Fibroblast of skin of scalp (primary cell): Measurements from ENCODE around the gene SEPTIN5.

Source experiments
- DNase-seq: peaks from one replicate; pipeline ENCODE4 v3.0.0-alpha.2; 2013

Gene SEPTIN5

GRCh38 chr22:19734837-19735382 lies 20.6 kb downstream of the SEPTIN5 start:
- DNase-seq, result no peak

DNA sequence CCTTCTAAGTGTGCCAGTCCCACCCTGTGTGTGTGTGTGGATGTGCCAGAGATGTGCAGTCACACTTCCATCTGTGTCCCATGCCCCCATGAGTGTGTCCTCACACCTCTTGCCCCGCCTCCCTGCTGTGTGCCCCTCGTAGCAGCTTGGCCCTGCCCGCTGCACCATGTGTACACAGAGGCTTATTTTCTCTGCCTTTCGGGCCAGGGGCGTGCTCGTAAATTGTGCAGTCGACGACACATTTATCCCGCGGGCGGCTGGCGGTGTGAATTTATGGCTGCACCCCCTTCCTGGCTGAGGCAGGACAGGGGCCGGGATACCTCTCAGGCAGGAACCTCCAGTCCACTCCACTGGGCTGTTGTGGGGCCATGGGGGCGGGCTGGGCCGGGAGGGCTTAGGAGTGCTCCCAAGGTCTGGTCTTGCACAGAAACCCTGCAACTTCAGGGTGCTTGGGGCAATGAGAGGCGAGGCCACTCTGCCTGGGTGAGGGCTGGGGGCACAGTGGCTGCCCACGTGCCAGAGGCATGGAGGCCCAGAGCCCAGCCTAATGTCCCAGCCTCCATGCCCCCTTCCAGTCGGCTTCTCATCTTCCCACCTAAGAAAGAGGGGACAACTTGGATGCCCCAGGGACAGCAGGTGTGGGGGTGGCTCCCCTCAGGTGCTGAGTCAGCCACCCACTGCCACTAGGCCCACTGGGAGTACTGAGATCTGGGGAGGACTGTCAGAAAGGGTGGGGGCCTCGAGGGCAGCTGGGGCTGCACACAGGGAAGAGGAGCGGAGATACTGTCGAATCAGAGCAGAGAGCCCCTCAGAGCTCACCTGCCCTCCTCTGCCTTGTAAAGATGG lies 21.6 kb downstream of the SEPTIN5 start:
- no peak for DNase-seq

DNA sequence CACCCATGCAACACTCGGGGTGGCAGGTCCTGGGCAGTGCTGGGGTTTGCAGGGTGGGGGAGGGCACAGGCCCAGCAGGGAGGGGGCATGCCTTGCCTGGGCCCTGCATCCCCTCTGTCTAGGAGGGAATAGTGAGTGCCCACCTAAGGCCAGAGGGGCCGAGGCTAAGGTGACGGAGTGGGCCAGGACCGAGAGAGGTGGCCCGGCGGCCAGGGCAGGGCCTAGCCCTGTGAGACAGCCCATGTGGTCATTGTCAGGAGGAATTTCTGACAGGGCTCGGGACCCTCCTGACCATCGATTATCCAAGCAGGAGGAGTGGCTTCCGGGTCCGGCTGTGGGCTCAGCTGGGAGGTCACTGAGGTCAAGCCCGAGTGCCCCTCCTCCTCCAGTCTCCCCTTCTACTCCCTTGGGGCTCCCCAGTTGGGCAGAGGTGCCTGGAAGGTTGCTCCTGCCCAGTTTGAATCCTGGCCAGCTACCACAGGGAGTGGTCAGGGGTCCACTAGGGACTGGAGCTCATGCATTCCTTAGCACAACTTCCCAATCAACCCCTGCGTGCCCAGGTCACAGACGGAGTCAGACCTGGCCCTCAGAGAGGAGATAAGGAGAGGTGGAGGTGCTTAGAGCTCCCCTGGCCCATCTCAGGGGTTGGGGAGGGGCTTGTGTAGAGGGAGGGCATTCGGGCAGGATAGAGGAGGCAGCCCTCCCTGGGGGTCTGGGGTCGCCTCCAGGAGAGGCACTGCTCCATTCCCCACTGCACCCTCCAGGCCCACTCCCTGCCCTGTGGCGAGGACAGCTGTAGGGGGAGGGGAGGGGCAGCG lies 23.8 kb downstream of the SEPTIN5 start:
- DNase-seq, result no peak

GRCh38 chr22:19738664-19739447 lies 24.6 kb downstream of the SEPTIN5 start:
- no peak for DNase-seq

- DNase-seq, result no peak
Measured at GRCh38 chr22:19739448-19739895, 25.2 kb downstream of the SEPTIN5 start.

- DNase-seq, result no peak
Measured at GRCh38 chr22:19739911-19740449, 25.7 kb downstream of the SEPTIN5 start.

DNA sequence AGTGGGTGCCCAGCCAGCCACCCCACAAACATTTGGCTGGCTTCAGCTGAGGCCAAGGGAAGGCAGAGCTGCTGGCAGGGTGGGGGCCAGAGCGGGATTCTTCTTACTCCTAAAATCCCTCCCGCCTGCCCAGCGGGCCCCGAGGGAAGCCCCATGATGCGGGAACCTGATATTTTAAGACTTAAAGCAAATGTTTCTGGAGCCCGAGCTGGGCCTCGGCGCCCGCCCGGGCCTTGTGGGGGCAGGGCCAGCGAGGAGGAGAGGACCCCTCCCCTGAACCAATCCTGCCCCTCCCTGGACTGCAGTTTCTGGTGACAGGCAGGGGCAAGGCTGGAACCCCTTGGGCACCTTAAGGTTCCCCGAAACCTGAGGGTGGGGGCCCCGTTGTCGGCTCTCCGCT lies 26.3 kb downstream of the SEPTIN5 start:
- DNase-seq, result no peak

DNA sequence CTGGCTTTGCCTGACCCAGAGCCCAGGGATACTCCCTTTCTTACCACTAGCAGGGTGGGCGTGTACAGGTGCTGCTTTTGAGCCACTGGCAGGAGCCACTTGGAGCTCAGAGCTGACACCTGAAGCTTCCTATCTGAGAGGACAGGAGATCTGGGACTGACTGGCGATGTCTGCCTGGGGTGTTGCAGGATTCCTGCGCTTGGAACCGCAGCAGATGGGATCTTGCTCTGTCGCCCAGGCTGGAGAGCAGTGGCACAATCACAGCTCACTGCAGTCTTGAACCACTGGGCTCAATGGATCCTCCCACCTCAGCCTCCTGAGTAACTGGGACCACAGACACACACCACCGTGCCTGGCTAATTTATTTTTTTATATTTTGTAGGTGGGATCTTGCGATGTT lies 26.8 kb downstream of the SEPTIN5 start:
- DNase-seq, result no peak

- DNase-seq, result no peak
Measured at GRCh38 chr22:19742160-19743066, 28.1 kb downstream of the SEPTIN5 start.

- DNase-seq, result no peak
Measured at GRCh38 chr22:19743081-19743480, 28.8 kb downstream of the SEPTIN5 start.

DNA sequence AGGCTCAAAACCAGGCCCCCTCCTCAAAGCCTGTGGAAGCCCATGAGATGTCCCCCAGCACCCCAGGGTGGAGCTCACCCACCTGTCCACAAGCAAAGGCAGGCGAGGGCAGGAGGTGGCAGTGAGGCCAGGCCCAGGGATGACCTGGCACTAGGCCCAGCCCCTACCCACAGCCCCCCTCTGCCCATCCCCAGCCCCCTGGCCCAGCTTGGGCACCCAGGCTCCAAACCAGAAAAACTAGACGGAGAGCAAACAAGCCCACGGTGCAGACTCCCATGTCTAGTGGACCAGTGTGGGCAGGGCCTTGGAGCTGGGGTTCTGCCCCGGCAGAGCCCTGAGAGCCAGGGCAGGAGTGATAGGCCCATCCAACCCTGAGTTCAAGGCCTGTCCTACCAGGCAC lies 29.3 kb downstream of the SEPTIN5 start:
- no peak for DNase-seq

GRCh38 chr22:19744350-19745006 lies 30.2 kb downstream of the SEPTIN5 start:
- DNase-seq, result no peak

DNA sequence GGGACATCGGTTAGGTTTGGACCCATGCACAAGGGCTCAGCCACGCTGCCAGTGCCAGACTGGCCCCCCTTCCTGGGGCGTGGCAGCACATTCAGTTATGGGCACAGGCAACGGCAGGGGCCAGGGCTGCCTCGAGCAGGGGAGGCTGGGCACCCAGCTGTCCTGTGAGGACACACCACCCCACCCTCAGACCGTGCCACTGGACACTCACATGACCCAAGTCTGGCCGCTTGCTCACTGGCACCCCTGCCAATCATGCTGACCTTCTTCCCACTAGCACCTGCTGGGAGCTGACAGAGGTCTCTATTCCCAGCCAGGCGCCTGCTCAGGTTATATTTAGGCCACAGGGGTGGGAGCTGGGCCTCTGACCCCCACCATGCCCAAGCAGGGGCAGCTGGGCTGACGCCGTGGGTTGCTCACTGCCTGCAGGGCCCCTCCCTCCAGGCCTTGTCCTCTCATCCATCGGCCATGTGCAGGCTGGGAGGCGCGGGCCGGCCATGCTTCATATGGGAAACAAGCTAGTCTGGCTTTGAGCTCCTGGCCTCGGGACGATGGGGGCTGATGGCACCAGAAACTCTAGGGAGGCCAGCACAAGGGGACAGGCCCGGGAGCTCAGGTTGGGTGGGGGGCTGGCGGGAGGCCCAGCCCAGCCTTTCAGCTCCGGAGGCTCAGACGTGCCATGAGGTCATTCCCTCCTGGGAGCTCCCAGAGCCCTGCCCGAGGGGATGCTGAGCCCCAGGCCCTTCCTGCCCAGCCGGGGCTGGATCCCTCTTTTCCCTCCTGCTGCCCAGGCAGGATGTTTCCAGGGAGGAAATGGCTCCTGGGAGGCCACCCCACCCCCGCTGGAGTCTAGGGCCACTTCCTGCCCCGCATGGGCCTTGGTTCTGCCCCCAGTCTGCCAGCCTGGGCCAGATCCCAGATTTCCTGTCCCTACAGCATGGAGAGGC lies 31.1 kb downstream of the SEPTIN5 start:
- DNase-seq, result peak; percentile 24

DNA sequence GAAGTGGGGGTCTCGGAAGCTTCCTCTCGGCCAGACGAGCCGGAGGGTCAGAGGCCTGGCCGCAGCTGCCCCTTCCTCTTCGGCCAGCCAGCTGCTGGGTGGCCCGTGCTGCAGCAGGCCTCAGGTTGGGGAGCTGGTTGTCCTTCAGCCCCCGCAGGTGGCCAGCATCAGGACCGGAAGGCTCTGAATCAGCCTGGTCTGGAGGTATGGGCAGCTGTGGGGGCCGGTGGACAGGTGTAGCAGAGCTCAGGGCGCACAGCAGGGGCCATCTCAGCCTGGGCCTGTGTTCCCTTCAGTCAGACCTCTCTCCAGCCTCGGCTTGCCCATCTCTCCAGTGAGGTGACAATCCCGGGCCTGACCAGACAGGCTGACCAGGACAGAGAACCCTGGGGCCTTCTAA lies 32.4 kb downstream of the SEPTIN5 start:
- no peak for DNase-seq

DNA sequence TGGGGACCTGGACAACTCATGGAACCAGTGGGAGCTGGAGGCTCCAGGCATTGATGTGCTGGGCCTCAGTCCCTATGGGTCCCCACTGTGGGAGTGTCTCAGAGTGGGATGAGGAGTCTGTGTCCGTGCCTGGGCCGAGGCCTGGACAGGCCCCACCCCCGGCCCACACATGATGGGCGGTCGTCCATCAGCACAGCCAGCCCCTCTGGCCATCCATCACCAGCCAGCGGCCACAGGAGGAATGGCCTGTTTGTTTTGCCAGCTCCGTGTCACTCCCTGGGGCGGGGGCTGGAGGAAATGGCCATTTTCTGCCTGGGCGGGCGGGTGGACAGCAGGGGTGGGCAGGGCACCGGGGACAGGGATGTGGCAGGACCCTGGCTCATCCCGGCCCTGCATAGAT lies 33.2 kb downstream of the SEPTIN5 start:
- no peak for DNase-seq

DNA sequence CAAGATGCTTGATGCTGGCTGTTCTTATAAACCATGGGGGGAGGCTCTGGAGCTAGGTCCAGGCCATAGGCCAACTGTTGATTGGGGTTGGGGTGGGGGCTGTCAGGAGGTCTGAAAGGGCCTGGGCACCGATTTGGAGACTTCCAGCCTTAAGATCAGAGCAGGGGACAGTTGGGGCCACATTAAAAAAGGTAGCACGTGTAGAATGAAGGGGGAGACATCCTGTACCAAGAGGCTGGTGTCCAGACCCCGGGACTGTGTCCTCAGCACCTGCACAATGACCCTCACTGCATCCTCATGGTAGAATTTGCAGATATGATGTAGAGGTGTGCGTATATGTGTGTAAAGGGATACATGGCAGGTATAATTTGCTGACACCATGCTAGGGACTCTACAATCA lies 33.8 kb downstream of the SEPTIN5 start:
- DNase-seq, result no peak

DNA sequence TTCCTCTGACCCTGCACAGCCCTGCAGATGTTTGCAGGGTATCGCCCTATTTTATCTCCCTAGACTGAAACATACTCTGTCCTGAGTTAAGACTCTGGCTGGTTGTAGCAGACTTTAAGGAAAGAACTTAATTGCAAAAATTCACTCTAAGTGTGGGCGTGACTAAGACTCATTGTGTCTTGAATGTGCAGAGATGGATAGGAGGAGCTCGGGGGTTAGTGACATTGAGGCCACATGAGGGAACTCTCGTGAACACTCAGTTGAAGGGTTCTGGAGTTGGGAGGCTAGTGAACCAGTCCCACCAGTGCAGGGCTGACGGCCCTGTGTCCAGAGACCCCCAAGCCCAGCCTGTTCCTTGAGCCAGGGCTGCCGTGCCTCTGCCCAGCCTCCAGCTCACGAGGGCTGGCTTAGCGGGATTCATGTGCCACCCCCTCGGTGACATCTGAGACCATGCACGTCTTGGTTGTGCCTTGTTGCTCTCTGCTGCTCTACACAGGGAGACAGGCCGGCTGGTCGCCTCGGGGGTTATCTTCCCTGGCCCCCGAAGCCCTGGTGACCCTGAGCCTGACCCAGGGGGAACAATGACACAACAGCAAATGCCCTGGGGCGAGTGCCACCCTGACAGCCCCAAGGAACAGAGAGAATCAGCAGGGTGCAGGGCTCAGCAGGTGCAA lies 34.8 kb downstream of the SEPTIN5 start:
- DNase-seq, result no peak

- DNase-seq, result no peak
Measured at GRCh38 chr22:19749876-19750275, 35.6 kb downstream of the SEPTIN5 start.
